CD4-positive, alpha-beta T cell treated with Interleukin-2 at 100 ng/mL for 4 hours (primary cell): ENCODE results near the gene ZNF423.

Experiments
- DNase-seq: peaks from one replicate; pipeline ENCODE4 v3.0.0-alpha.2; 2020; ENCODE audit warnings: low spot score

Gene ZNF423

DNA sequence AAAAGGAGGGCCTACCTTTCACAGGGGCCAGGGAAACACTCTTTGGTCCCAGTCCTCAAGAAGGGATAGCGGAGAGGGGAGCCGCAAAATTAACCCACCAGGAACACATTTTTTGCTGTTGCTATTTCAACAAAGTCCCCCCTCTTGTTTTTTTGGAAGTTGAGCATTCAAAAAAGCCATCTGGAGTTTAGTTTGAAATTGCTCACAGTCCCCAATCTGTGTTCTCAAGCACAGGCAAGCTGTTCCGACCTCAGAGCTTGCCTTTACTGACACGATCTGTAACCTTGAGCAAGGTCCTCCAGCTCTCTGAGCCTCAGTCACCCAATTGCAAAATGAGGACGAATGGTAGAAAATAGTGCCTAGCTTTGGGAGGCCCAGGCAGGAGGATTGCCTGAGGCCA lies 131.1 kb downstream of the ZNF423 start:
- no peak for DNase-seq

- no peak for DNase-seq
These were observed 132.6 kb downstream of the ZNF423 start for GRCh38 chr16:49723310-49723709.

- DNase-seq = no peak
These were observed 135.7 kb downstream of the ZNF423 start for GRCh38 chr16:49720225-49720624.

DNA sequence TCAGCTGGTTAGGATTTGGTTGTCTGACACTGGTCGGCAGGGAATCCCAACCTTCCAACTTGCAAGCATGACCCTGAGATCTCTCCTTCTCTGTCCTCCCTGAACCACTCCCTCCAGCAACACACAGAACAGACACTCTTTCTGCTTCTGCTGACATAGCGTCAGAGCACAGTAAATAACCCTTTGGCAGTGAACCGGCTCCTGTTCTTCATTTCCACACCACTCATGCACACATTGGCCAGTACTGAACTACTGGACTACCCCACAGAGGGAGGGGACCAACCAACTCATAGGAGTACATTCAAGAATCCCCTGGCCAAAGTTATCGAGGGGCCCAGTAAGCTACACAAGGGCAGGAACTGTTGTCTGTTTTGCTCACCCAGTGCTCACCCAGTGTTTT lies 138.2 kb downstream of the ZNF423 start:
- no peak for DNase-seq

- no peak for DNase-seq
These were observed 139.5 kb downstream of the ZNF423 start for GRCh38 chr16:49716339-49716934.

DNA sequence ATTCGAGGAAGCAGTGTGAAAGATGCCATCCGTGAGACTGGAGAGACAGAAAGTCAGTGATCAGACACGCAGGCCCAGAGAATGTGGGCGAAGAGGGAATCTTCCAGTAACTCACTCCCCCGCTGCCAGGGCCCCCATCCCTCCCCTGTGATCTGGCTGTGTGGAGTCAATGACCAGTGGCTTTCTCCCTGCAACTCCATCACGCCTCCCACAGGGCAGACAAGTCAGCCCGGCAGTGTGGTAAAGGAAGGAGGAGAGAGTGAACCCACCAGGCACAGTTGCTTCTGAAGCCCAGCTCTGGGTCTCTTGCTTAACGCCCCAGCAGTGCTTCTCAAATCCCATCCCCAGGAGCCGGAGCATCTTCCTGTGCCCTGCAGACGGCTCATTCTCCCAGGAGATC lies 142.1 kb downstream of the ZNF423 start:
- DNase-seq = no peak

DNA sequence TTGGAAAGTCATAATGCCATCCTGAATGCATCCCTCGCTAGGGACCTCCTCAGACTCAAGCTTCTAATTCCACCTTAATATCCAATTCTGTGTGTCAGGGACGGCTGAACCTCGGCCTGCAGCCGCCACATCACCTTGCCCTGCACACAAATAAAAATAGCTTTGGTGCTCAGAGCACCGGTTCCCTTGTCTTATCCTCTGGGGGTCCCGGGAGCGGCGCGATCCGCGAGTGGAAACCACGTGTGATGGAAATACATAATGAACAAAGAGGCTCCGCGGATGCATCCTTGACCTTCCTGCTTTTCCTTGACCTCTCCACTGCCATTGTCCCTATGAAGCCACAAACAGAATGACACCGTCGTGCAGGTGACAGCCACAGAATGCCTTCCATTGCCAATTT lies 143.4 kb downstream of the ZNF423 start:
- no peak for DNase-seq

GRCh38 chr16:49712106-49712505 lies 143.8 kb downstream of the ZNF423 start:
- no peak for DNase-seq

- no peak for DNase-seq
These were observed 146.9 kb downstream of the ZNF423 start for GRCh38 chr16:49709057-49709456.

GRCh38 chr16:49708491-49708890 lies 147.4 kb downstream of the ZNF423 start:
- DNase-seq = no peak

GRCh38 chr16:49706620-49707355 lies 149.1 kb downstream of the ZNF423 start:
- no peak for DNase-seq

DNA sequence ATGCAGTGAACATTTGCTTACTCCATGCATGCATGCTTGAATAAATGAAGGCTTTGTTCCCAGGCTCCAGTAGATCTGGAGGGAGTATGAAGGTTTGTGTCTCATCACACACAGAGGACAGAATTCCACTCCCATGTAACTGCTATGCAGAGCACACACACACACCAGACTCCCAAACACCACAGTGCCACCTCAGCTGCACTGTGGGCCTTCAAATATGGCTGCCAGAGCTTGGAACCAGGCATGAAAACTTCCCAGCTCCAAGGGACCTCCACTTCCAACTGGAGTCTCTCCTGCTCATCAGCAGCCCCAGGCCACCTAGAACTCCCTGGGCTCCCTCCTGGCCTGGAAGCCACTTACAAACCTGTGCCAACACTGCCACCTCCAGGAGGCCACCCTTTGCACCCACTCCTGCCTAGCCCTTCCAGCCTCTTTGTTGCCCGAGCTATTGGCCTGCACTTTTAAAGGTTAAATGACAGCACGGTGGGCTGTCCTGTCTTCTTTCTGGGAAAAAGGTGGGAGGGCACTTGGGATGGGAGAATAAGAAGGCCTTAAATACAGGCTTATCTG lies 151.2 kb downstream of the ZNF423 start:
- no peak for DNase-seq

DNA sequence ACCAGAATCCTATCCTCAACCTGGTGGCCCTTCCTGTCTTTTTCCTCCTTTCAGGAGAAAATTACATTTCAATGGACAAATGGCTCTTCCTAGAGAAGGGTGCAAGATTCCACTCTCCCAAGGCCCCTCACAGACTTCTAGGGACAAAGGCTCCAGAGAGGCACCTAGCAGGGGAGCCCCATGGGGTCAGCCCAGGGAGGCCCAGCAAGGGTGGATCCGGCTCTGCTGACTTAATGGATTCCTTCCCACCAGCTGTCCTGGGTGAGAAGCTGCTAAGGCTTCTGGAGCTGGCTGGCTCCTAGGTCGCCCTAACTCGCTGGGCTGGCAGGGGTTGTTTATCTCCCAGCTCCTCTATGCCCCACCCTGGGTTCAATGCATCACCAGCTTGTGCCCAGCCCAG lies 152.4 kb downstream of the ZNF423 start:
- DNase-seq = no peak

DNA sequence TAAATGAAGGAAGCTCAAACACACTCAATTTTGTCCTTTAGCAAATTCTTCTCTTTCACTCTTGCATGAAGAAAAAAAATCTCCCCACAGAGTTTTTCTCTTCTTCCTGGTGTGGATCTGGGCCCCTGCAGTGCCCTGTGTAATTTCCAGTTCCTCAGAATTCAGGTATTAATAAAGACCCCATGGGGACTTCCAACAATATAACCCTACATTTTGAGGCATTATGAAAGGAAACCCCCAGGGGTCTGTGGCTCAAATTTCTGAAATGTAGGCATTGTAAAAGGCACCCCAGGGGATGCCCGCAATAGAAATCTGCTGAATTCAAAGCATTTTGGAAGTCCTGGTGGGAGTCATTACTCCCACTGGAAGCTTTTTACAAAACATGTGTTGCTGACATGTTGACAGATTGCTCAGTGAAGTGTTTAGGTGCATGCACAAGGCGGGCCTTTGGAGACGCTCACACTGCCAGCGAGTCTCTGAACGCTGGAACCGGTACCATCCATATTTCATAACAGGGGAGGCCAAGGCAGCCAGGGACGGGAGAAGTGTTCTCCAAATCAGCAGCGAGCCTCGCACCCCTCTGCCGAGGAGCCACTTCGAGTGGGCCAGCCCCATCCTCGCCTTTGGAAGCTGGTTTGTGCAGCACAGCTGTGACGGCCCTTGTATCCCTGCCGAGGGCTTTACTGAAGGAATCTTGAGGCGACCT lies 154.0 kb downstream of the ZNF423 start:
- no peak for DNase-seq

DNA sequence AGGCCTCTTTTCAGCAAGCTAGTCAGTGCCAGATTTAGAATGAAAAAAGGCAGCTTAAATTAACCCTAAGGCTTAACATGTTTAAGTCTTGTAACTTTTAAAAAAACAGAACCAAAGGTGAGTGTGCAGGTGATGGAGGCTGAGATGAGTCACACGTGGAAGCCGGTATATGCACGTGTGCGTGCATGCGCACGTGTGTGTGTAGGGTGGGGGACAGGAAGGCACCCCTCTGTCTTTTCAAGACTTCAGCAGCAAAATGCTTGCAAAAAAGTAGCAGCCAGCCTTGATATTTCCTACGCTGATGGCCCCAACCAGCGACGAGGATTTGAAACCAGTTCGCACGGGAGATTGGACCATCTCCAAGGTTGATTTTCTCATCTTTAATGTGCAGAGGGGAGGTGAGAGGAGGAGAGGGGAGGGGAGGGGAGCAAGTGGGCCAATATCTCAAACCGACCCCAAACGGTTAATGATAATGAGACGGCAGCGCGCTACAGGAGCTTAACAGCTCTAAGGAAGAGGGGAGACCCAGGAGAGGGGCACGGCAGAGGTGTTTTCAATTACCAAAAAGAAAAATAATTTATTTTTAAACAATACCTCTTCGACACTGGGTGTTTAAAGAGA lies 154.7 kb downstream of the ZNF423 start:
- DNase-seq = no peak

GRCh38 chr16:49700251-49701064 lies 155.5 kb downstream of the ZNF423 start:
- no peak for DNase-seq

- no peak for DNase-seq
These were observed 156.1 kb downstream of the ZNF423 start for GRCh38 chr16:49699841-49700175.

- no peak for DNase-seq
These were observed 156.7 kb downstream of the ZNF423 start for GRCh38 chr16:49698931-49699840.

DNA sequence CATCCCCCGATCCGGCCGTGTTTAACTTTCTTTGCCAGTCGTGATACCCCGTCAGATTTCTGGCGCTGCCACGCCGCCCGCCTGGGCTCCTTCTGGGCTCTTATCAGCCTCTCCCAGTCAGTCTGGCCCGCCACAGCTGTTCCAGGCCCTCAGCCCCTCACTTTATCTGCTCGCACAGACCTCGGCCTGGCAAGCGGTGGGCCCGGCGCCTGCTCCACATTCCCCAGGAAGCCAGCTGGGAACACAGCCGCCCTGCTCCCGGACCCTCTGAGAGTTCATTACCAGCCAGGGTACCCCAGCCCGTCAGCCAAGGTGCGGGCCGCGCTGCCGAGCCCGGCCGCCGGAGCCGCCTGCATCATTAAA lies 157.5 kb downstream of the ZNF423 start:
- no peak for DNase-seq

DNA sequence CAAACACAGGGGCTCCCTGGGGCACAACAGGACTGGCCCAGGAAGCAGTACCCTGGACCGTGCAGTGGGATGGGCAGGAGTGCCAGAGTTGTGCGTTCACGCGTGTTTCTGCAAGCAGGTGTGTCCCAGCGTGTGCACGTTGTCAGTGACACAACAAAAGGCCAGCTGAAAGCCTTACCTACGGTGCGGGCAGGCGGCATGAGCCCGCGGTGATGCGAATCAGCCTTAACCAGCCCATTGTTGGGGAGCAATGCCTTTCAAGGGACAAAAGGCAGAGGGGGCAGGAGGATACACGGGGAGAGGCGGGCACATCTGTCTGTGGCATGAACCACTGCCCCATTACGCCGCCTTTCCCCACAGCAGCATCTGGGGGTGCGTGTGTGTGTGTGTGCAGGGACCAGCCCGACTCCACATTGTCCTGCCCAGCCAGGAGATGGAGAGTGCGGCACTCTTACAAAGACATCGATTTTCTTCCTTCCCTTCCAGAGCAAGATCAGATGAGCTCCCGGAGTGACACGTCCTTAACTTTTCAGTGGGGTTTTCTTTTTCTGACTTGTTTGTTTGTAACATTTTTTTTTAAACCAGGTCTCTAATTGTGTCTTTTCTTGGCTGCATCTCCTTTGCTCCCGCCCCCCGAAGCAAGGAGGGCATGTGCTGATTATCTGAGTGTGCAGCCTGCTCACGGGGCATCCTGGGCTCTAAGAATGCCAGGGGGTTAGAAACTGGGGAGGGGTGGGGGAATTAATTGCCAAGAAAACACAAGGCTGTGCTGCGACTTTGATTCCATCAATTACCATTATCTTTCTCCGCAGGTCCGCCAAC lies 158.1 kb downstream of the ZNF423 start:
- no peak for DNase-seq
